Activated CD4-positive, alpha-beta T cell treated with anti-CD3 and anti-CD28 coated beads, Interleukin-2, amount 50 U/mL, for 16 hours (primary cell): ENCODE results near the gene CIB1.
A peak's percentile ranks its signal among the peaks of the same experiment; 100 is the strongest.
"Not testable (repeated sequence)": the region's sequence is repeated elsewhere in the genome, so short reads cannot be mapped to it uniquely, and the experiment has no call there.

Experiments
- DNase-seq: peaks from one replicate; pipeline ENCODE4 v3.0.0-alpha.2; 2020

Gene CIB1

GRCh38 chr15:90191344-90191687 lies 42.4 kb downstream of the CIB1 start:
- no peak for DNase-seq

DNA sequence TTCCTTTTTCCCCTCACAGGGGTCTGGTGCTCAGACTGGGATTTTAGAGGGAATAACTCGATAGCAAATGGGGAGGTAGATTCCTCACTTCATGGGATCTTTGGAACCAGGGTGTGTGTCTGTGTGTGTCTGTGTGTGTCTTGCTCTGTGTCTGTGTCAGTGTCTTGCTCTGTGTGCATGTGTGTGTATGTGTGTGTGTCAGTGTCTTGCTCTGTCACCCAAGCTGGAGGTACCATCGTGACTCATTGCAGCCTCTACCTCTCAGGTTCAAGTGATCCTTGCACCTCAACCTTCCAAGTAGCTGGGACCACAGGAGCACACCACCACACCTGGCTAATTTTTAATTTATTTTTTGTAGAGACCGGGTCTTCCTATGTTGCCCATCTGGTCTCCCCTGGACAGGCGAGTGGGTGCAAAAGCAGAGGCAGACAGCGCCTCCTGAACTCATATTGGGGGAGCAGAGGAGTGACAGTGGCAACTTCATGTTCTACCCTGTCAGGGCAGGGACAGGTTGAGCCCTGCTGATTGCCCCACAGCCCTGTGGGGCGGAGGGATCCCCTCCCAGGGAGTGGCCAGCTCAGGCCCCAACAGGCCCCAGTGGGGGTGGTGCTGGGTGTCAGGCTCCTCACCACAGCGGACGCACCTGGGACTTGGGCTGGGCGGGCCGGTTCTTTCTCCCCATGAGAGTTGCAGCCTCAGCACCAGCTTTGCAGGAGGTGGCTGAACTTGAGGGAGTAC lies 43.0 kb downstream of the CIB1 start:
- no peak for DNase-seq

DNA sequence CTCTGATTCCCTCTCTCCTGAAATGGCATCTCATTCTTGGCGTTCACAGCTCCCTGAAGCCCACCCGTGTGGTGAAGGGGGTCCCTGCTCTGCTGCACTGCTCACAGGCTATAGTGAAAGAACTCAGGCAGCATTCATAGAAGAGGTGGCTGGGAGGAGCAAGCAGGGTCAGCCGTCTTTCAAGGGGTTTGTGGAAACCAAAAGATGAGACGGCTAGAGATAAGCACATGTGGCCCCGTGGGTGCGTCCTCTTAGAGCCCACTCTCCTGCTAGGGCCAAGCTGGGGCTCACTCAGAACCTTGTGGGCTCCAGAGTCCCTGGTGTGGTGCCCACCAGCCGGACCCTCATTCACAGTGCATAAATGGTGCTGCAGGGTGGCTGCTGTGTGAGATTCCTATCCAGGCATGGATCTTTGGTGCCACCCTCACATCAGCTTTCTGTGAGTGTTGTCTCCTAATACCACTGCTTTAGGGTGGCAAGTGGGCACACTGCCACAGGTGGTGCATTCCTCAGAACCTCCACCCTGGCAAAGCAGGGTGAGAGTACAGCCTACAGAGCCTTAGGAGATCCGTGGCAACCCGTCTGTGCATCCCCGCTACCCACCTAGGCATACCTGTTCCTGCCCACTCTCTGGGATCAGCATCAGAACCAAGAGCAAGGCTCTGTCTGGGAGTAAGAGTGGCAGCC lies 43.8 kb downstream of the CIB1 start:
- DNase-seq, result no peak

DNA sequence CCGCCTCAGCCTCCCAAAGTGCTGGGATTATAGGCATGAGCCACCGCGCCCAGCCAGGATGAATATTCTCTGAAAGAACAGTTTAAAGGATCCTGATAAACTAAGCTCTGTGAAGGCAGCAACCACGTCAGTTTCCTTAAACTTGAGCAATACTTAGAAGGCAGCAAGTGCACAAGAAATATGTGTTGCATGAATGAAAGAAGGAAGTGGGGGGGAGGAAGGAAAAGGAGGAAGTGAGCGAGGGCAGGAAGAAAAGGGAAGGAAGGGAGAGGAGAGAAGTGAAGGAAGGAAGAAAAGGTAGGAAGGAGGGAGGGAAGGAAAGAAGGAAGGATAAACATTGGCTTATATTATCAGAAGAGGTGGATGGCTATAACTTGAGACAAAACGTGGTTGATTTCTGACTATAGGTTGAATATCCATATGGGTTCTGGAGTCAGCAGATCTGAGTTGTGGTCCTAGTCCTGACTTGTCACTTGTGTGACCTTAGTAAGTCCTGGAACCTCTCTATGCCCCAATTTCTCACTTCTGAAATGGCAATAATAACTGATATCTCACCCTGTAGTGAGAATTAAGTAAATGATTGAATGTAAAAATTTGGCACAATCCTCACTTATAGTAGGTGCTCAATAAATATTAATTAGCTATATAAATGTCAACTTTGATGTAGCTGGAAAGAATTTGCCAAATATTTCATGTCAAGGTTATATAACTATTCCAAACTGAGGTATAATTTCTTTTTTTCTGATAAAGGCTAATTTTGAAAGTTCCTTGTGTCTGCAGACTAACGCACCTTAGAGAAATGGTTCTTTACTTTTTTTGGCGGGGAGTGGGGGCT lies 44.6 kb downstream of the CIB1 start:
- no peak for DNase-seq

GRCh38 chr15:90188065-90188464 lies 45.7 kb downstream of the CIB1 start:
- DNase-seq, result not testable (repeated sequence)

DNA sequence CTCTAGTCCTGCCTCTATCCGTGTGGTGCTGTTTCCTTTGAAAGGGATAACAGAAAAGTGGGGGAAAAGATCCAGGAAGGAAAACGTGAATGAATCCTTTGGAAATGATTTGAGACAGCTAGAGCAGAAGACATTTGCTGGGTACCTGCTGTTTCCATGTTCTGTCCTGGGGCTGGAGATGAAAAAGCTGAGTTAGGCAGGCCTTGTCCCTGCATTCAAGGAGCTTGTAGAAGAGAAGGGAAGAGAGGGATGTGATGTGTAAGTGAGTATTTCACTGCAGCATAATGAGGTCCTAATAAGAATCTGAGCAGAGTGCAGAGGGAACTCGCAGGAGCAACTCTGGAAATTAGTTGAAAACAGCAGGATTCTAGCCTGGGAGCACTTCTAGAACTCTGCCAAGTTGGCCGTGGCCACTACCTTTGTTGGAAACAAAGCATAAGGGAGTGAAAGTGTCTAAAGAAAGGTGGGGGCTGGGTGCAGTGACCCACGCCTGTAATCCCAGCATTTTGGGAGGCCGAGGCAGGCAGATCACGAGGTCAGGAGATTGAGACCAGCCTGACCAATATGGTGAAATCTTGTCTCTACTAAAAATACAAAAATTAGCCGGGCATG lies 46.4 kb downstream of the CIB1 start:
- DNase-seq, result no peak

DNA sequence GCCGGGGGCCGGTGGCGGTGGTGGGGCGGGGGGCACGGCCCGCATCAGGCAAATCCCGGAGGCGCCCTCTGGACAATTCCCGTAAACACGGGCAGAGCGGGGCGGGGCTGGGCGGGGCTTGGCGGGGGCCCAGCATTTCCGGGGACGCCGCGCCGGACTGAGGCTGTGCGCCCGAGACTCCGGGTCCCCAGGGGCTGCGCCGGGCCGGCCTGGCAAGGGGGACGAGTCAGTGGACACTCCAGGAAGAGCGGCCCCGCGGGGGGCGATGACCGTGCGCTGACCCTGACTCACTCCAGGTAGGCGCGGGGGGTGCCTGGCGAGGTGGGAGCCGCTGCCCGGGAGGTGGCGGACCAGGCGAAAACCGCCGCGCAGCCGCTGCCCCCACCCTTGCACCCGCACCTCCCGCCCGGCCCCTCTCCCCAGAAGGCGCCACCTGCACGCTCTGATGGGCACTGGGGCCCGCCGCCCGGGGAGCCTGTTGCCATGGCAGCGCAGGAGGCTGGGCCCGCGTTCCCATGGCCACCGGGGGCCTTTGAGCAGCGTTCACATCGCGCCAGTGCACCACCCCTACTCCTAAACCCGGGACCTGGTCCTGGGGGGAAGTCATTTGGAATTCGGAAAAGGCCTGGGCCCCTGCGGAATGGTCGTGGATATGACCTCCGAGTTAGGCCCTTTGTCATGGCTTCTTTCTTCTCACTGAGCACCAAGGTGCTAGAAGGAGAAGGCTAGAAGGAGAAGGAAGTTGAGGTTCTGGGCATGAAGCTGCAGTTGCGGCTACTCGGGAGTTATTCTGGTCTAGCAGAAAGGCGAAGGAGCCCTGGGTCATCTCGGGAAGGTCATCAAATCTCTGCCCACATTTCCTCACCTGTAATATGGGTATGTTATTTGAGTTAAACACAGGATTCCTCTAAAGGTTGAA lies 48.7 kb downstream of the CIB1 start:
- DNase-seq, result peak; percentile 41

DNA sequence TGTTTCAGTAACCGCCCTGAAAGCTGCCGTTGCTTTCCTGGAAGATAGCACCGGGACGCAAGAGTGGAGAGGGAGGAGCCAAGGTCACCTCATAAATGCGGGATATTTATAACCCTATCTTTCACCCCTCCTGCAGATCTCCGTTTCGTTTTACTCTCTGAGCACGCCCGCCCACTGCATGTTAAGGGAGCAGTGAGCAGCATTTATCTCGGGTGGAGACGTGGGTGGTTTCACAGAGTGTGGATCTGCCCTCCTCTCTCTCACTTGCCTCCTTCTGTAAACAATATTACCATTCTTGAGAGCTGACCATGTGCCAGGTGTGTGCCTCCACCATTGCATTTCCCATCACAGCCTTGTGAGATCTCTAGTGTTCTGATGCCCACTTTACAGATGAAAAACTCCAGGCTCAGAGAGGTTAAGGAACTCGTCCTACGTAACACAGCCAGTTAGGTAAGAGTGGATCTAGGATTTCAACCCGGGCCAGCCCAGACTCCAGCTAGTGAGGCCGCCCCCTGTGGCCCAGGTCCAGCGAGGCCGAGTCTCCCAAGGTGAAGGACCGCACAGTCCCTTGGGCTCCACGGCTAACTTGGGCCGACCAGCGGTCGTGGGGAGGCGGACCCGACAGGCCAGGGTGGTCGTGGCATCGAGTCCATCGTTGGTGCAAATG lies 49.5 kb downstream of the CIB1 start:
- DNase-seq, result no peak

GRCh38 chr15:90181776-90182175 lies 52.0 kb downstream of the CIB1 start:
- no peak for DNase-seq
